A549 treated with AZD9567 at 1 μM for 4 hours (cell line): ENCODE measurements around the gene VAT1. TPM values are rescaled to one million over a fixed set of nuclear protein-coding genes. Genes with fewer than 3 reads are reported as not detected.

Experiments used
- total RNA-seq: library from RNA; stranded (reverse); fragments of 200-300 nt; extraction: Qiagen RNA extraction; gene quantifications from 5 replicates; pipeline ENCODE4 v1.2.3, GENCODE V29; 2022; ENCODE audit not compliant: insufficient read depth

Gene VAT1
- 228 to 249 TPM (median 236 TPM) in 5 replicates for total RNA-seq

DNA sequence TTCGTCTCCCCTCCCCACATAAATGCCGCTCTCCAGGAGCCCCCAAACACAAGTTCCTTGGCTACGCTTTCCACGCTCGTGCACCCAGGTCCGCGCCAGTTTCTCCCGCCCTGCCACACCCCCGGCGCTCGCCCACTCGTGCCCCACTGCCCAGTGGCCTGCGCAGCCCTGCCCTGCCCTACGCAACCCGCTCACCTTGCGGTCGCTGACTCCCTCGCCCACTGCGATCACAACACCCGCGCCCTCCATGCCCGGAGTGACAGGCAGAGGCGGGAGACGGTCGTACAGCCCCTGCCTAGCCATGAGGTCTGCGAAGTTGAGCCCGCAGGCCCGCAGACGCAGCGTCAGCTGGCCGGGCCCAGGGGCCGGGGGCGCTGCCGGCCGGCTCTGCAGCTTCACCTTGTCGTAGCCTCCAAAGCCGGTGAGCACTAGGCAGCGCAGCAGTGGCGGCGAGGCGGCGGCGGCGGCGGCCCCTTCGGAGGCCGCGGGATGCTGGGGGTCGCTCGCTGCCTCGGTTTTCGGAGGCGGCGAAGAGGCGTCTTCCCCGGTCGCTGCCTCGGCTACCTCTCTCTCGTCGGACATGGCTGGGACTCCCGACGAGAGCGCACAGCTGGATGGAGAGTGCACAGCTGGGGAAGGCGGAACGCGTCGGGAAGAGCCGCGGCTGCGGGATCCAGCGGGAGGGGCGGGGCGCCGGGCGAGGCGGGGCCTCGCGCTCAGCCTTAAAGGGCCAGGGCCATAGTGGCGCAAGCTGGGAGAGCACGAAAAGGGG lies at the start of gene VAT1:
Gene VAT1 (minus strand): TSS at position 645 of the 772 bp plus-strand sequence. CDS start 63 bp downstream, at position 582.

DNA sequence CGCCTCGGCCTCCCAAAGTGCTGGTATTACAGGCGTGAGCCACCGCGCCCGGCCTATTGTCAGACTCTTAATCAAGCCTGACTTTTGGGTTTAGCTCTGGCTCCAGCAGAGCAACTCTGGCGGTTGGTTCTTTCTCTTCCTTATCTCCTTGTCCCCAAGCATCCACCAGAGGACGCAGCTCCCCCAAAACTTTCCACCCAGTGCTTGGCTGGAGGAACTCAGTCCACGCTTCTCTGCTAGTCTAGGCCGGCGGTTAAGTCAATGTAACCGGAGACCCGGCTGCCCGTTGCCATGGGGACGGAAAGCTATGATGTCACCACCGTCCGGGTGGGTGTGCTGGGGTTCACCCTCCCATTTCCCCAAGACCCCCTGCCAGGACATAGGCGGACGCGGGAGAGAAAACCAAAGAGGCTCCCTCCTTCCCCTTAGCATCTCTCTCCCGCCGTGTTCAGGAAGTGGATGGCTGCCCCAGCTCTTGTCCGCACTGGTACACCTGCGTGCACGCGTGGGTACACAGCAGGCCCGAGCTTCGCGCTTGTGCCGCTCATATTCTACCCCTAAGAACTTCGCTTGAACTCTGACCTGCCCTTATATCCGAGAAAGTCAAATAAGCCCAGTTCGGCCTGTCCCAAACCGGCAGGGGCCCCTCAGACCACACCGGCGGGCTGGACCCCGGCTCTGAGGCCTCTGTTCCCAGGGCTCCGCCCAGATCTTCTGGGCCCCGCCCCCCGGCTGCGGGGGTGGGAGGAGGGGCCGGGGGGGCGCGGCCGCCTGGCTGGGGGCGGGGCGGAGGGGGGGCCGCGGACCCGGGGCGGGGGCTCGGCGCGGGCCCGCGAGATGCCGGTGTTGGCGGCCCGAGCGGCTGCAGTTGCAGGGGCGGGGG lies 2.5 kb upstream of the VAT1 start, which contains the start of gene RND2:
Gene RND2 (plus strand): TSS at position 825 of the 883 bp plus-strand sequence. CDS start 117 bp downstream, outside the sequence.

DNA sequence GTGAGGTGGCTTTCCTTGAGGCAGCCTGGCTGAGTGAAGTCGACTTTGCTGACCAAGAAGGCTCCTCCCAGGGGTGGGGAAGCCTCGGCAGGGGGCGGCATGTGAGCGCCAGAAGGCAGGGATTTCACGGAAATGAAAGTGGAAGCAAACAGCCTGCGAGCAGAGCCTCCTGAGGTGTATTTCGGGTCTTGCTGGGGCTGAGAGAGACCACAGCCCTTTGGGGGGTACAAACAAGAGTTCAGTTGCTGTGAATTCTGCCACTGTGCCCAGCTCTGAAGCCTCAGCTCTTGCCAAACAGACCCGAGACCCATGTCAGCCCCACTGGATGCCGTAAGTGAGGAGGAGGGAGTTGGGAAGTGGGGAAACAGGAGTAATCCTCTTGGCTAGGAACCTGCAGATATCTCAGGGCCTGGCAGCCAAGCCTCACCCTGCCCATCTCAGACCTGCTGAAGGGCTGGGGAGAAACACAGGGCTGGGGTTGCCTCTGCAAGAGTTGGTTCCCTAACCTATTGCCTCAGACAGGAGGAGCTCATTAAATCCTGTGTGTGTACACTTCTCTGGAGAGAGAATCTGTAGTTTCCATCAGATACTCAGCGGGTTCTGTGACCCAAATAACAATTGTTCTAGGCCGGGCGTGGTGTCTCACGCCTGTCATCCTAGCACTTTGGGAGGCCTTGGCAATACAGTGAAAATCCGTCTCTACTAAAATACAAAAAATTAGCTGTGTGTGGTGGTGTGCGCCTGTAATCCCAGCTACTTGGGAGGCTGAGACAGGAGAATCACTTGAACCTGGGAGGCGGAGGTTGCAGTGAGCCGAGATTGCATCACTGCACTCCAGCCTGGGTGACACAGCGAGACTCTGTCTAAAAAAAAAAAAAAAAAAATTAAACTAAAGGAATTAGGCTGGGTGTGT lies 15.3 kb downstream of the VAT1 start, which contains the start of gene IFI35:
Gene IFI35 (plus strand): TSS at position 146 of the 913 bp plus-strand sequence. CDS start 164 bp downstream, at position 310.

DNA sequence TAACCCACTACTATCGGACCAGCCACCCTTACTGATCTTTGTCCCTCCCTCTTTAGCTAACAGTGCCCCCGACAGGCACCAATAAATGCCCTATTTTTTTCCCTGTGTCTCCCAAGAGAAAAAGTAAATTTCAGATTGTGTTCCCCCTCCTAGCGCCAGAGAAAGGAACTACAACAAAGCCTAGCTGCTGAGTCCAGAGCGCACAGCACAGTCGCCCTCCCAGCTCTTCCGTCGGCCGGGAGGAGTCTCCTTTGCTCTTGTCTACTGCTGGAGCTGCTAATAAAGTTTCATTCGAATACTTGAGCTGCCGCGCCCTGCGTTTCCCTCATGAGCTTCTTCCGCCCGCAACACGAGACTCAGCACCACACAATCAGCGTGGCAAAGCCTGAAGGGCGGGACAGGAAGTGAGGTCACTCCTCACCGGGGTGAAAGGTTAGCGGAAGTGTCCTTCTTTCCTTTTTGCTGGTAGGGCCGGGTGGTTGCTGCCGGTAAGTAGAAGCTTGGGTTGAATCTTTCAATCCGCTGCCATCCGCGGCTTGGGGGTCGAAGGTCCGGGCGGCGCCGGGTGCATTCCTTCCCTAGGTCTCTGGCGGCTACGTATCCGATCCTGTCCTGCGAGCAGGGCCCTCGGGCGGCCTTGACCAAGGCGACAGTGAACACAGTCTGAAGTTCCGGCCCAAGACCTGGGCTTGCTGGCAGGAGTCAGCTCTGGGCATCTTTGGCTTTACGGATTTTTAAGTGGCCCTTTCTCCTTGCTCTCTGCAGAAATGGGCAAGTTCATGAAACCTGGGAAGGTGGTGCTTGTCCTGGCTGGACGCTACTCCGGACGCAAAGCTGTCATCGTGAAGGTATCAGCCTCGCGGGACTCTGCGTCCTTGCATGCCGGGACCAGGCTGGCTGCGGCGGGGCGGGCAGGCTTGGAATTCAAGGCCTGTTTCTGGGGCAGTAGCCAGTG lies 23.9 kb downstream of the VAT1 start, which contains the start of gene RPL27:
Gene RPL27 (plus strand): TSS at position 436 of the 955 bp plus-strand sequence. CDS start 332 bp downstream, at position 768.

DNA sequence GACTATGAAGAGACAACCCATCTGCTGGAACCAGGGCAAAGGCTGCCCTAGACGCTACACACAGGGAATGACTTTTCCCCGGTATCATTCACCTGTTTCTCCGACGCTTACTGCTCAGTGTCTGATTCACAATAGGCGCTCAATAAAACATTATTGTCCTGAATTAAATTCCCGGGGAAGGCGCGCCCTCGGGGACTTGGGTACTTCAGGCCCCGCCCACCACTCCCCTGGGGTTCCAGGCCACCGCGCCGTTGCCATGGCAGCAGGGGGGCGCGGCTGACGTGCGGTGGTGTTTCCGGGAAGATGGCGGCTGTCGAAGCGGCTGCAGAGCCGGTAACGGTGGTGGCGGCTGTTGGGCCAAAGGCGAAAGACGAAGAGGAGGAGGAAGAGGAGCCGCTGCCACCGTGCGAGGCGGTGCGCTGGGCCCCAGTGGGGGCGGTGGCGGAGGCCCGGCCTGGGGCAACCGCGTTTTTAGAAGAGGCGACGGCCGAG lies 41.9 kb downstream of the VAT1 start, which contains the start of gene RUNDC1:
Gene RUNDC1 (plus strand): TSS at position 292 of the 492 bp plus-strand sequence. CDS start 12 bp downstream, at position 304.

DNA sequence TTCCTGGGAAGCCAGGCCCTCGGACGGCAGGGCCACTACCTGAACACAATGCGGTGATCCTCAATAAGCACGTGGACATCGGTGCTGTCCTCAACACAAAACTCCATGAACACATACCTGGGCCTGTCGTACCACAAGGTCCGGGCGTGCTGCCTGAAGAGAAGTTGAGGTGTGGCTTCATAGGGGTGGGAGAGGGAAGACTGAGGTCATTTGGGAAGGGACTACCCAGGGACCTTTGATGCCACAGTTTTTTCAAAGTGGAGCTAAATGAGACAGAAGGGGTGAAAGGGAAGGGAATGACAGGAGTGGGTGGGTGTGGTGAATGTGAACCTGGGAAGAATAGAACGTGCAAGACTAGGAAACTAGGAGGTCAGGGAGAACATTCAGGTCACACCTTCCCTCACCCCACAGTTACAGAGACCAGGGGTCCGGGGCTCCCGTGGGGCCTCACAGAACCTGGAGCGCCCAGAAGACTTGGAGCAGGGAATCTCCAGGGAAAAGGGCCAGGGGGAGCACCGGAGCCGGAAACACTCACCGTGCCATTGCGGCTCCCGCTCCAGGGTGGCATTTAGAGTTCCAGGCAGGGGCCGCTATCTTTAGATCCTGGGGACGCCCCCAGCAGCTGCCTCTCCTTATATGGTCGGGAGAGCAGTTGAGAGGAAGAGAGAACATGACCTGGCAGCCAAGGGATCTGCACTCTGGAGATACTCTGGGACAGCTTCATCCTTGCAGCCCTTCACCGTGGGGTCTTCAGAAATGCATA lies 42.5 kb downstream of the VAT1 start, which contains the start of gene PTGES3L:
Gene PTGES3L (minus strand): TSS at position 570 of the 763 bp plus-strand sequence. CDS start 27 bp downstream, at position 543.

Other genes starting within 250 kb of the VAT1 start
- gene VPS25, start 248.9 kb downstream of the VAT1 start, total RNA-seq, result 120 to 147 TPM (median 124 TPM) in 5 replicates
- 1.3 to 2.0 TPM (median 1.8 TPM) in 4 of 5 replicates, not detected in the other for gene WNK4, start 241.8 kb downstream of the VAT1 start, total RNA-seq
- 123 to 134 TPM (median 124 TPM) in 5 replicates for gene COA3, start 223.7 kb downstream of the VAT1 start, total RNA-seq
- gene CNTD1, start 223.5 kb downstream of the VAT1 start, total RNA-seq, result 0.06 to 0.19 TPM (median 0.06 TPM) in 4 of 5 replicates, not detected in the other
- gene BECN1, start 198.1 kb downstream of the VAT1 start, total RNA-seq, result 77.7 to 99.1 TPM (median 84.7 TPM) in 5 replicates
- 223 to 270 TPM (median 236 TPM) in 5 replicates for gene PSME3, start 189.0 kb downstream of the VAT1 start, total RNA-seq
- 0.77 to 3.0 TPM (median 2.4 TPM) in 5 replicates for gene AOC2, start 177.8 kb downstream of the VAT1 start, total RNA-seq
- gene AOC3, start 171.2 kb downstream of the VAT1 start, total RNA-seq, result 1.2 to 2.0 TPM (median 1.5 TPM) in 5 replicates
- gene G6PC1, start 121.6 kb downstream of the VAT1 start, total RNA-seq, result not detected in 5 replicates
- gene AARSD1, start 57.9 kb downstream of the VAT1 start, total RNA-seq, result 53.9 to 60.7 TPM (median 58.3 TPM) in 5 replicates
- 0.64 to 1.4 TPM (median 1.1 TPM) in 4 of 5 replicates, not detected in the other for gene PTGES3L, start 42.3 kb downstream of the VAT1 start, total RNA-seq
- 18.0 to 20.9 TPM (median 20.3 TPM) in 5 replicates for gene RUNDC1, start 41.8 kb downstream of the VAT1 start, total RNA-seq
- 2,997 to 4,045 TPM (median 3,077 TPM) in 5 replicates for gene RPL27, start 24.0 kb downstream of the VAT1 start, total RNA-seq
- 15.9 to 20.5 TPM (median 17.9 TPM) in 5 replicates for gene IFI35, start 15.6 kb downstream of the VAT1 start, total RNA-seq
- 0.10 to 0.26 TPM (median 0.13 TPM) in 4 of 5 replicates, not detected in the other for gene RND2, start 2.8 kb upstream of the VAT1 start, total RNA-seq
- 20.2 to 39.9 TPM (median 23.5 TPM) in 5 replicates for gene BRCA1, start 103.0 kb upstream of the VAT1 start, total RNA-seq
- 33.1 to 42.6 TPM (median 38.2 TPM) in 5 replicates for gene NBR1, start 148.8 kb upstream of the VAT1 start, total RNA-seq
- 0.99 to 1.2 TPM (median 1.1 TPM) in 4 of 5 replicates, not detected in the other for gene TMEM106A, start 189.5 kb upstream of the VAT1 start, total RNA-seq
- not detected in 5 replicates for gene CCDC200, start 206.2 kb upstream of the VAT1 start, total RNA-seq
- gene RNU2-1, start 211.6 kb upstream of the VAT1 start, total RNA-seq, result not detected in 5 replicates